HG03521 (cell line): ENCODE measurements around the gene TTC39A.

Experiments
- ATAC-seq: cut with Tn5 transposase; IDR thresholded peaks from one replicate; pipeline ENCODE4 v1.9.1; 2021; ENCODE audit warnings: mild to moderate bottlenecking, moderate library complexity; ENCODE audit not compliant: unreplicated experiment

Gene TTC39A

GRCh38 chr1:51316113-51316845 lies 14.1 kb downstream of the TTC39A start:
- ATAC-seq, result no peak

GRCh38 chr1:51314974-51315373 lies 15.4 kb downstream of the TTC39A start:
- no peak for ATAC-seq

GRCh38 chr1:51313961-51314777 lies 16.2 kb downstream of the TTC39A start:
- ATAC-seq, result no peak

GRCh38 chr1:51313268-51313852 lies 17.0 kb downstream of the TTC39A start:
- ATAC-seq, result no peak

- ATAC-seq, result no peak
These were observed 17.6 kb downstream of the TTC39A start for GRCh38 chr1:51312718-51313117.

- no peak for ATAC-seq
These were observed 18.5 kb downstream of the TTC39A start for GRCh38 chr1:51311826-51312225.

GRCh38 chr1:51310871-51311613 lies 19.3 kb downstream of the TTC39A start:
- no peak for ATAC-seq

- ATAC-seq, result no peak
These were observed 21.1 kb downstream of the TTC39A start for GRCh38 chr1:51309291-51309690.

GRCh38 chr1:51308636-51309035 lies 21.7 kb downstream of the TTC39A start:
- ATAC-seq, result no peak

- no peak for ATAC-seq
These were observed 23.4 kb downstream of the TTC39A start for GRCh38 chr1:51306950-51307349.

- ATAC-seq, result no peak
These were observed 25.0 kb downstream of the TTC39A start for GRCh38 chr1:51305371-51305823.

- ATAC-seq, result no peak
These were observed 26.0 kb downstream of the TTC39A start for GRCh38 chr1:51304360-51304759.

GRCh38 chr1:51303751-51304251 lies 26.6 kb downstream of the TTC39A start:
- ATAC-seq, result no peak

GRCh38 chr1:51303315-51303714 lies 27.0 kb downstream of the TTC39A start:
- no peak for ATAC-seq

- ATAC-seq, result no peak
These were observed 27.6 kb downstream of the TTC39A start for GRCh38 chr1:51302746-51303145.

- no peak for ATAC-seq
These were observed 28.1 kb downstream of the TTC39A start for GRCh38 chr1:51302270-51302669.

GRCh38 chr1:51301844-51302162 lies 28.6 kb downstream of the TTC39A start:
- no peak for ATAC-seq

GRCh38 chr1:51301152-51301843 lies 29.1 kb downstream of the TTC39A start:
- no peak for ATAC-seq

- no peak for ATAC-seq
These were observed 30.2 kb downstream of the TTC39A start for GRCh38 chr1:51299981-51300670.
